Measurements from ENCODE around the gene MVB12A.

Gene MVB12A

GRCh38 chr19:17393002-17393401 is 26.8 kb upstream of the MVB12A start:
- no peak overlapping the region for H3K4me3 ChIP-seq (ENCODE audit: low read length)
- H3K36me3 ChIP-seq (ENCODE audit: control insufficient read depth, insufficient read depth, low read length), result no peaks in the 10 kb centered on the region
- no peaks in the 10 kb centered on the region for H3K4me1 ChIP-seq (ENCODE audit: control insufficient read depth, insufficient read depth, low read length)
- H3K9ac ChIP-seq (ENCODE audit: low read length), result no peak overlapping the region
- peaks cover 4% of the 10 kb centered on the region for H3K27me3 ChIP-seq (ENCODE audit: control insufficient read depth, insufficient read depth, low read length)
- no peak overlapping the region for H3K27ac ChIP-seq (ENCODE audit: low read depth, low read length)

GRCh38 chr19:17393914-17394313 is 25.9 kb upstream of the MVB12A start, which contains the start of gene CCDC194:
Gene CCDC194, minus strand, starts transcription at chr19:17394196. Its CDS starts 38 bp downstream, at chr19:17394158.
- Histone ChIP-seq H3K27me3 (ENCODE audit: control insufficient read depth, insufficient read depth, low read length) (peaks cover 4% of the 10 kb centered on the region), H3K9ac (ENCODE audit: low read length) (no peak within 1 kb of the TSS), H3K4me3 (ENCODE audit: low read length) (no peak within 1 kb of the TSS), H3K36me3 (ENCODE audit: control insufficient read depth, insufficient read depth, low read length) (no peaks in the 10 kb centered on the region), H3K4me1 (ENCODE audit: control insufficient read depth, insufficient read depth, low read length) (no peaks in the 10 kb centered on the region), H3K27ac (ENCODE audit: low read depth, low read length) (no peak within 1 kb of the TSS)

GRCh38 chr19:17394891-17395415 is 24.9 kb upstream of the MVB12A start:
- Histone ChIP-seq H3K9ac (ENCODE audit: low read length) (no peak overlapping the region), H3K36me3 (ENCODE audit: control insufficient read depth, insufficient read depth, low read length) (no peaks in the 10 kb centered on the region), H3K27me3 (ENCODE audit: control insufficient read depth, insufficient read depth, low read length) (peaks cover 4% of the 10 kb centered on the region), H3K4me1 (ENCODE audit: control insufficient read depth, insufficient read depth, low read length) (no peaks in the 10 kb centered on the region), H3K4me3 (ENCODE audit: low read length) (no peak overlapping the region), H3K27ac (ENCODE audit: low read depth, low read length) (no peak overlapping the region)

GRCh38 chr19:17398902-17399527 is 20.8 kb upstream of the MVB12A start:
- H3K4me1 ChIP-seq (ENCODE audit: control insufficient read depth, insufficient read depth, low read length), result no peaks in the 10 kb centered on the region

DNA sequence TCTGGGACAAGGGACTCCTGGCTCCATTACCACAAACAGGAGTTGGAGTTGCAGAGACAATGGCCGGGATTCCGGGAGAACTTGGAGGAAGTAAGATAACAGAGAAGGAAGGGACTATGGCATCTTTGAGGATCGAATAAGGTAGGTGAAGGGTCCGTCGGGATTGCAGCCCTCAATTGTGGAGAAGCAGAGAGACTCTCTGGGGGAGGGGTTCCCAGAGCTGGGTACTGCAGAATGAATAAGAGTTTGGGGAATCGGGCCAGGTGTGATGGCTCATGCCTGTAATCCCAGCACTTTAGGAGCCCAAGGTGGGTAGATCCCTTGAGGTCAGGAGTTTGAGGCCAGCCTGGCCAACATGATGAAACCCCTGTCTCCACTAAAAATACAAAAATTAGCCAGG is 18.2 kb upstream of the MVB12A start:
- Histone ChIP-seq H3K27me3 (ENCODE audit: control insufficient read depth, insufficient read depth, low read length) (no peaks in the 10 kb centered on the region), H3K9ac (ENCODE audit: low read length) (no peak overlapping the region), H3K4me1 (ENCODE audit: control insufficient read depth, insufficient read depth, low read length) (peaks cover 2% of the 10 kb centered on the region), H3K4me3 (ENCODE audit: low read length) (no peak overlapping the region), H3K36me3 (ENCODE audit: control insufficient read depth, insufficient read depth, low read length) (no peaks in the 10 kb centered on the region), H3K27ac (ENCODE audit: low read depth, low read length) (no peak overlapping the region)

More at GRCh38 chr19:17398902-17399527, 20.8 kb upstream of the MVB12A start:
- Histone ChIP-seq H3K9ac (ENCODE audit: low read length) (no peak overlapping the region), H3K27ac (ENCODE audit: low read depth, low read length) (no peak overlapping the region), H3K4me3 (ENCODE audit: low read length) (no peak overlapping the region), H3K27me3 (ENCODE audit: control insufficient read depth, insufficient read depth, low read length) (peaks cover 4% of the 10 kb centered on the region), H3K36me3 (ENCODE audit: control insufficient read depth, insufficient read depth, low read length) (no peaks in the 10 kb centered on the region)

GRCh38 chr19:17402982-17403855 is 16.6 kb upstream of the MVB12A start:
- Histone ChIP-seq H3K4me1 (ENCODE audit: control insufficient read depth, insufficient read depth, low read length) (peaks cover 2% of the 10 kb centered on the region), H3K4me3 (ENCODE audit: low read length) (peak overlapping the region; percentile 36), H3K27me3 (ENCODE audit: control insufficient read depth, insufficient read depth, low read length) (no peaks in the 10 kb centered on the region), H3K27ac (ENCODE audit: low read depth, low read length) (peak overlapping the region; percentile 7), H3K36me3 (ENCODE audit: control insufficient read depth, insufficient read depth, low read length) (no peaks in the 10 kb centered on the region), H3K9ac (ENCODE audit: low read length) (no peak overlapping the region)

GRCh38 chr19:17404015-17404414 is 15.8 kb upstream of the MVB12A start:
- Histone ChIP-seq H3K36me3 (ENCODE audit: control insufficient read depth, insufficient read depth, low read length) (no peaks in the 10 kb centered on the region), H3K9ac (ENCODE audit: low read length) (no peak overlapping the region), H3K27ac (ENCODE audit: low read depth, low read length) (peak overlapping the region; percentile 7), H3K27me3 (ENCODE audit: control insufficient read depth, insufficient read depth, low read length) (no peaks in the 10 kb centered on the region), H3K4me1 (ENCODE audit: control insufficient read depth, insufficient read depth, low read length) (peaks cover 2% of the 10 kb centered on the region), H3K4me3 (ENCODE audit: low read length) (peak overlapping the region; percentile 69)

- Histone ChIP-seq H3K9ac (ENCODE audit: low read length) (peak overlapping the region; percentile 34), H3K27ac (ENCODE audit: low read depth, low read length) (peak overlapping the region; percentile 70), H3K27me3 (ENCODE audit: control insufficient read depth, insufficient read depth, low read length) (no peaks in the 10 kb centered on the region), H3K4me1 (ENCODE audit: control insufficient read depth, insufficient read depth, low read length) (peaks cover 2% of the 10 kb centered on the region), H3K36me3 (ENCODE audit: control insufficient read depth, insufficient read depth, low read length) (no peaks in the 10 kb centered on the region), H3K4me3 (ENCODE audit: low read length) (peak overlapping the region; percentile 69)
Observed at GRCh38 chr19:17404621-17405249, 15.1 kb upstream of the MVB12A start.

GRCh38 chr19:17405250-17406045 is 14.4 kb upstream of the MVB12A start, which contains the start of gene BST2:
Gene BST2, minus strand, starts transcription at chr19:17405630. Its CDS starts 55 bp downstream, at chr19:17405575.
- Histone ChIP-seq H3K27me3 (ENCODE audit: control insufficient read depth, insufficient read depth, low read length) (no peaks in the 10 kb centered on the region), H3K4me1 (ENCODE audit: control insufficient read depth, insufficient read depth, low read length) (peaks cover 2% of the 10 kb centered on the region), H3K9ac (ENCODE audit: low read length) (peak within 1 kb of the TSS; percentile 34), H3K27ac (ENCODE audit: low read depth, low read length) (peak within 1 kb of the TSS; percentile 70), H3K4me3 (ENCODE audit: low read length) (peak within 1 kb of the TSS; percentile 69), H3K36me3 (ENCODE audit: control insufficient read depth, insufficient read depth, low read length) (no peaks in the 10 kb centered on the region)

DNA sequence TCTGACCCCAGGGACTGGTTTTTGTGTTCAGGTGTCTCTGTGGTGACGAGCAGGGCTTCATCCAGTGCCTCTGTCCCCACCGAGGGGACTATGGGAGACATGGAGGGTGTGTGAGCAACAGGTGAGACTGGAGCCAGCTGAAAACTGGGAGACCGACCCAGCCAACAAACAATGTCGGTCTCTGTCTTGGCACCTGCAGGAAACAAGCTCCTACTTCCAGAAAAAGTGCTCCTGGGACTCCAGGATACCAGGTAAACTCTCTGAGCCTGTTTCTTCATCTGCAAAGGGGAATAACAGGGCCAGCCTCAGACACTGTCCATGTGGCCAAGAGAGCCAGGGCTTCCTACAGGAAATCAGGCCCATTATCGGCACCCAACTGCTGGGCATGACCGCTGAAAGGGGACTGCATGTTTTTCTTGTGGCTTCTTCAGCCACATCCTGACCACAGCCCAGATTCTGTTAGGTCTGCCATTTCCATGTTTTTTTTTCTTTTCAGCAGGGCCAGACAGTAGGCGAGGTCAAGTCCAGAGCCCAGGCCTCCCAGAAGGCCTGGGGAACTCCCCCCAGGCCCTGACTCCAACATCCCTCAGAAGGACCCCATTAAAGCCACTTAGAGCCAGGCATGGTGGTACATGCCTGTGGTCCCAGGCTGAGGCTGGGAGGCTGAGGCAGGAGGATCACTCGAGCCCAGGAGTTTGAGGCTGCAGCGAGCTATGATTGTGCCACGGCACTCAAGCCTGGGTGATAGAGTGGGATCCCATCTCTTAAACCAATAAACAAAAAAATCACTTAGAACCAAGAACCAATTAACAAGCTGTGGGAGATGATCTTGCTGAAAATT is 13.6 kb upstream of the MVB12A start:
- no peak overlapping the region for H3K9ac ChIP-seq (ENCODE audit: low read length)
- no peaks in the 10 kb centered on the region for H3K27me3 ChIP-seq (ENCODE audit: control insufficient read depth, insufficient read depth, low read length)
- H3K36me3 ChIP-seq (ENCODE audit: control insufficient read depth, insufficient read depth, low read length), result no peaks in the 10 kb centered on the region
- H3K4me3 ChIP-seq (ENCODE audit: low read length), result peak overlapping the region; percentile 63
- H3K4me1 ChIP-seq (ENCODE audit: control insufficient read depth, insufficient read depth, low read length), result peaks cover 2% of the 10 kb centered on the region
- H3K27ac ChIP-seq (ENCODE audit: low read depth, low read length), result peak overlapping the region; percentile 70

DNA sequence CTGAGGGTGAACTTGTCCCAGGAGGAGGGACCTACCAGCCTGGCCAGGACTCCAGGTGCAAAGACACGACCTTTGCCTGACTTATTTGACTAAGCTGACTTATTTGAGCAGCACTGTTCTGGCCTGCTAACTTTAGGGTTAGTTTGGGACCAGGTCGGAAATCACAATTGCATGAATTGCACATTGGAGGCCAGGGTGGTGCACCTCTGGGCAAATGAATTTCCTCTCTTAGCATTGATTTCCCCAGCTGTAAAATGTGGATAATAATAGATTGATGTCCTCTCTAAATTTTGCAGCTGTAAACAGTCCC is 13.0 kb upstream of the MVB12A start:
- peak overlapping the region; percentile 26 for H3K4me3 ChIP-seq (ENCODE audit: low read length)
- H3K36me3 ChIP-seq (ENCODE audit: control insufficient read depth, insufficient read depth, low read length), result no peaks in the 10 kb centered on the region
- no peak overlapping the region for H3K27ac ChIP-seq (ENCODE audit: low read depth, low read length)

More for the DNA sequence above, 13.0 kb upstream of the MVB12A start:
- Histone ChIP-seq H3K9ac (ENCODE audit: low read length) (no peak overlapping the region), H3K27me3 (ENCODE audit: control insufficient read depth, insufficient read depth, low read length) (no peaks in the 10 kb centered on the region), H3K4me1 (ENCODE audit: control insufficient read depth, insufficient read depth, low read length) (peaks cover 2% of the 10 kb centered on the region)

All from rectal smooth muscle tissue (tissue), 1 donor.